Astrocyte of the cerebellum (primary cell): ENCODE results near the gene SLC5A1.

Source experiments
- DNase-seq: peaks from one replicate; pipeline ENCODE4 v3.0.0-alpha.2; 2011; ENCODE audit warnings: low read depth
- H3K4me3 ChIP-seq: 2 replicates; pipeline ENCODE4 v1.5.1; 2011; ENCODE audit warnings: mild to moderate bottlenecking, low read depth, low read length, moderate library complexity
- CTCF ChIP-seq: IDR thresholded peaks from 2 replicates; pipeline ENCODE4 v1.5.1; 2012; ENCODE audit warnings: low read length, low read depth, moderate library complexity, mild to moderate bottlenecking; ENCODE audit errors: missing control alignments
- in situ Hi-C: cut with HindIII; loops from 2 replicates; pipeline ENCODE4 v1.10.0; 2017; ENCODE audit warnings: low sequenced_read_pairs

The SLC5A1 gene

GRCh38 chr22:32042924-32043323 is at the start of gene SLC5A1:
TSS of gene SLC5A1 (plus strand) at chr22:32043261. CDS start at chr22:32043282, 21 bp downstream.
- H3K4me3 ChIP-seq = no peak within 1 kb of the TSS
- no peak for TF ChIP-seq CTCF
- in situ Hi-C loops = no loop called here
- no peak for DNase-seq

- in situ Hi-C loops = no loop called here
Observed at GRCh38 chr22:31995046-31995445, 48.0 kb upstream of the SLC5A1 start.

GRCh38 chr22:31995807-31996206 is 47.3 kb upstream of the SLC5A1 start:
- TF ChIP-seq CTCF = no peak
- in situ Hi-C loops = no loop called here
- no peak for DNase-seq

More at GRCh38 chr22:31995046-31995445, 48.0 kb upstream of the SLC5A1 start:
- no peak overlapping the region for H3K4me3 ChIP-seq
- TF ChIP-seq CTCF = peak; percentile 24
- no peak for DNase-seq

GRCh38 chr22:31998784-31999385 is 44.2 kb upstream of the SLC5A1 start:
- no peak overlapping the region for H3K4me3 ChIP-seq
- in situ Hi-C loops = no loop called here
- no peak for TF ChIP-seq CTCF
- DNase-seq = no peak

More at GRCh38 chr22:31995807-31996206, 47.3 kb upstream of the SLC5A1 start:
- no peak overlapping the region for H3K4me3 ChIP-seq

GRCh38 chr22:32000181-32000580 is 42.9 kb upstream of the SLC5A1 start:
- TF ChIP-seq CTCF = no peak
- no peak overlapping the region for H3K4me3 ChIP-seq
- no peak for DNase-seq
- in situ Hi-C loops = no loop called here

GRCh38 chr22:32005453-32005852 is 37.6 kb upstream of the SLC5A1 start:
- DNase-seq = peak; percentile 5
- no peak overlapping the region for H3K4me3 ChIP-seq
- in situ Hi-C loops = no loop called here
- no peak for TF ChIP-seq CTCF
